Transverse colon (tissue), 4 donors: ENCODE results near the gene VIM. TPM values are rescaled to one million over a fixed set of nuclear protein-coding genes. Genes with fewer than 3 reads are reported as not detected.
"Not testable (repeated sequence)": the region's sequence is repeated elsewhere in the genome, so short reads cannot be mapped to it uniquely, and the experiment has no call there.

Experiments used
- DNase-seq: peaks from one replicate; pipeline ENCODE4 v3.0.0-alpha.2; 2019
- H3K27ac ChIP-seq, 4 donors: fragments of 200-600 bp; sonication (generic); 2 replicates each; pipeline ENCODE4 v1.5.1; 2016 to 2018; ENCODE audit warnings: inconsistent platforms in 4 of 4
- H3K27me3 ChIP-seq: fragments of 200-600 bp; sonication (generic); 2 replicates; pipeline ENCODE4 v1.5.1; 2017; ENCODE audit warnings: inconsistent platforms
- H3K36me3 ChIP-seq, 4 donors: fragments of 200-600 bp; sonication (generic); 2 replicates each; pipeline ENCODE4 v1.5.1; 2017 to 2019; ENCODE audit warnings: inconsistent platforms in 4 of 4
- H3K4me1 ChIP-seq, 4 donors: fragments of 200-600 bp; sonication (generic); 2 replicates each; pipeline ENCODE4 v1.5.1; 2017 to 2020; ENCODE audit warnings: inconsistent platforms in 4 of 4
- H3K4me3 ChIP-seq, 4 donors: fragments of 200-600 bp; sonication (generic); 1 replicate in 1 of 4; 2 replicates in 3 of 4; pipeline versions ENCODE4 v1.5.1 to v1.6.1; 2017 to 2019; ENCODE audit warnings: inconsistent platforms in 4 of 4
- H3K9me3 ChIP-seq, 2 donors: fragments of 200-600 bp; sonication (generic); 2 replicates each; pipeline ENCODE4 v1.5.1; 2017 to 2019; ENCODE audit warnings: inconsistent platforms in 2 of 2
- CTCF ChIP-seq, 5 experiments: fragments of 200-600 bp in 3 of 5; fragments of 450-650 bp in 2 of 5; sonication (generic) in 3 of 5; IDR thresholded peaks; 1 replicate in 2 of 5; 2 replicates in 3 of 5; pipeline ENCODE4 v1.5.1; 2016 to 2017; ENCODE audit warnings: antibody characterized with exemption in 5 of 5, inconsistent platforms in 3 of 5, mild to moderate bottlenecking in 2 of 5, moderate library complexity in 1 of 5
- EP300 ChIP-seq: sonication (generic); formaldehyde crosslinking; IDR thresholded peaks from one replicate; pipeline ENCODE4 v1.6.1; 2017; ENCODE audit warnings: antibody characterized with exemption, low read depth
- POLR2A ChIP-seq: fragments of 450-650 bp; IDR thresholded peaks from one replicate; pipeline ENCODE4 v1.6.1; 2016; ENCODE audit warnings: antibody characterized with exemption, mild to moderate bottlenecking, moderate library complexity
- POLR2AphosphoS5 ChIP-seq, 3 donors: sonication (generic); formaldehyde crosslinking; IDR thresholded peaks; one replicate each; pipeline ENCODE4 v1.6.1; 2016; ENCODE audit warnings: antibody characterized with exemption in 3 of 3
- WGBS, 2 donors: methylation state at CpG; one replicate each; pipeline ENCODE4 v1.1.5; 2018; ENCODE audit warnings: low coverage in 1 of 2; 5-methylcytosine and 5-hydroxymethylcytosine counted together
- in situ Hi-C, 4 donors: fragments of 200-750 bp; cut with MboI; loops; one replicate each; pipeline versions ENCODE4 v1.15.0 to v1.15.1; 2017; ENCODE audit warnings: low sequenced_read_pairs in 3 of 4, low pct_ligation_motif_present in 1 of 4, low pct_unique_long_range_greater_than_20kb in 1 of 4
- intact Hi-C: fragments of 100-400 bp; cut with DNase I; formaldehyde crosslinking; loops from one replicate; pipeline ENCODE4 v1.15.1; 2023; ENCODE audit warnings: low total_unique reads
- total RNA-seq, 4 donors: library from RNA; depleted of rRNA; stranded (reverse); fragments of >200 nt; gene quantifications; one replicate each; pipeline ENCODE4 v1.1.0, GENCODE V29; 2016

The VIM gene
- total RNA-seq, 4 donors from 2014 or later = 345 to 1,157 (median 686) TPM

- TF ChIP-seq CTCF (IDR thresholded peaks at IDR 0.05) (peak in 1 of 5 experiments; percentile 3), EP300 (no peak), POLR2A (no peak), POLR2AphosphoS5 (IDR thresholded peaks at IDR 0.05) (no peak)
- Histone ChIP-seq H3K4me3 (no peak overlapping the region), H3K27ac (no peak overlapping the region), H3K36me3 (no peaks in the 10 kb centered on the region), H3K9me3 (no peaks in the 10 kb centered on the region), H3K4me1 (no peaks in the 10 kb centered on the region), H3K27me3 (no peaks in the 10 kb centered on the region)
- in situ Hi-C loops (loop anchor here in 2 of 4 donors (5.0 to 10.0 kb wide), 2 partner anchors 403 to 406 kb away; no protein-coding TSS in a partner anchor), intact Hi-C loops (no loop called here)
- DNase-seq = no peak
- WGBS, 2 donors = 97 to 100% methylated on average over 1 to 2 of the region's 2 CpGs
These were observed 22.7 kb downstream of the VIM start for GRCh38 chr10:17250736-17251135.

GRCh38 chr10:17254543-17255050, 26.6 kb downstream of the VIM start:
- H3K4me1 ChIP-seq, H3K27ac ChIP-seq, H3K27me3 ChIP-seq, H3K9me3 ChIP-seq, DNase-seq, H3K36me3 ChIP-seq, H3K4me3 ChIP-seq: not testable (repeated sequence)
- 60 to 75% methylated on average over 1 to 2 of the region's 2 CpGs for WGBS, 2 donors
- intact Hi-C loops (loop anchor here (5.0 kb wide), 1 partner anchor 412 kb away; no protein-coding TSS in a partner anchor), in situ Hi-C loops (loop anchor here (5.0 to 10.0 kb wide), 2 partner anchors 407 to 410 kb away; no protein-coding TSS in a partner anchor)

GRCh38 chr10:17255512-17255911, 27.5 kb downstream of the VIM start:
- TF ChIP-seq POLR2A (no peak), POLR2AphosphoS5 (IDR thresholded peaks at IDR 0.05) (no peak), CTCF (IDR thresholded peaks at IDR 0.05) (no peak), EP300 (no peak)
- H3K27me3 ChIP-seq = no peaks in the 10 kb centered on the region
- intact Hi-C loops = loop anchor here (5.0 kb wide), 1 partner anchor 413 kb away; no protein-coding TSS in a partner anchor
- no peaks in the 10 kb centered on the region for H3K36me3 ChIP-seq
- DNase-seq = no peak
- peaks cover 0 to 7% (median 4%) of the 10 kb centered on the region in 4 donors for H3K4me1 ChIP-seq
- WGBS, 2 donors = 78 to 89% methylated on average over 3 of the region's 3 CpGs
- no peaks in the 10 kb centered on the region for H3K9me3 ChIP-seq
- H3K4me3 ChIP-seq = no peak overlapping the region
- H3K27ac ChIP-seq = no peak overlapping the region
- in situ Hi-C loops = loop anchor here in 3 of 4 donors (5.0 to 10.0 kb wide), 2 partner anchors 408 to 411 kb away; no protein-coding TSS in a partner anchor

- TF ChIP-seq EP300 = no peak
- TF ChIP-seq POLR2AphosphoS5 (IDR thresholded peaks at IDR 0.05) = no peak
- TF ChIP-seq POLR2A = no peak
- TF ChIP-seq CTCF (IDR thresholded peaks at IDR 0.05) = no peak
These were observed 28.0 kb downstream of the VIM start for GRCh38 chr10:17256051-17256450.

More at GRCh38 chr10:17256051-17256450, 28.0 kb downstream of the VIM start:
- no peak for DNase-seq
- Histone ChIP-seq H3K9me3 (no peaks in the 10 kb centered on the region), H3K27ac (no peak overlapping the region), H3K27me3 (no peaks in the 10 kb centered on the region), H3K4me3 (no peak overlapping the region), H3K4me1 (peaks cover 0 to 7% (median 4%) of the 10 kb centered on the region in 4 donors), H3K36me3 (no peaks in the 10 kb centered on the region)
- in situ Hi-C loops (loop anchor here in 3 of 4 donors (5.0 to 10.0 kb wide), 2 partner anchors 409 to 411 kb away; no protein-coding TSS in a partner anchor), intact Hi-C loops (loop anchor here (5.0 kb wide), 1 partner anchor 414 kb away; no protein-coding TSS in a partner anchor)
- 89% methylated on average over 1 of the region's 1 CpG; no CpG with 5 or more reads in 1 of the 2 donors for WGBS, 2 donors
